Mesendoderm (in vitro differentiated cells): ENCODE results near the gene PAFAH2. TPM values are rescaled to one million over a fixed set of nuclear protein-coding genes. Genes with fewer than 3 reads are reported as not detected.

Source experiments
- DNase-seq: peaks from one replicate; pipeline ENCODE4 v3.0.0; 2013
- H2AK5ac ChIP-seq: 2 replicates; pipeline ENCODE4 v1.6.1; 2013; ENCODE audit warnings: low read length, inconsistent platforms
- H2BK120ac ChIP-seq: 2 replicates; pipeline ENCODE4 v1.6.1; 2013; ENCODE audit warnings: low read depth, mild to moderate bottlenecking, low read length, moderate library complexity, mixed read lengths
- H2BK15ac ChIP-seq: replicated peaks from 2 replicates; pipeline ENCODE4 v1.6.1; 2013; ENCODE audit warnings: low read depth, mild to moderate bottlenecking, moderate library complexity
- H2BK5ac ChIP-seq: 2 replicates; pipeline ENCODE4 v1.6.1; 2013; ENCODE audit warnings: low read length, inconsistent platforms
- H3K18ac ChIP-seq: 2 replicates; pipeline ENCODE4 v1.6.1; 2013; ENCODE audit warnings: mild to moderate bottlenecking, low read length, mixed read lengths
- H3K23ac ChIP-seq: one replicate; pipeline ENCODE4 v1.6.1; 2013; ENCODE audit warnings: low read length
- H3K27ac ChIP-seq: 2 replicates; pipeline ENCODE4 v1.5.1; 2013; ENCODE audit warnings: low read depth, mild to moderate bottlenecking, inconsistent platforms, low read length, moderate library complexity
- H3K27me3 ChIP-seq: 2 replicates; pipeline ENCODE4 v1.6.1; 2013; ENCODE audit warnings: low read length, control low read depth, mild to moderate bottlenecking, inconsistent platforms; ENCODE audit not compliant: insufficient read depth, poor library complexity
- H3K36me3 ChIP-seq: 2 replicates; pipeline ENCODE4 v1.6.1; 2013; ENCODE audit warnings: low read length, inconsistent platforms; ENCODE audit not compliant: control insufficient read depth, insufficient read depth
- H3K4ac ChIP-seq: one replicate; pipeline ENCODE4 v1.6.1; 2013; ENCODE audit warnings: low read depth, mild to moderate bottlenecking, low read length, moderate library complexity
- H3K4me1 ChIP-seq: 2 replicates; pipeline ENCODE4 v1.6.1; 2013; ENCODE audit warnings: low read depth, low read length, inconsistent platforms; ENCODE audit not compliant: control insufficient read depth
- H3K4me2 ChIP-seq: 2 replicates; pipeline ENCODE4 v1.6.1; 2013; ENCODE audit warnings: low read length
- H3K4me3 ChIP-seq: 2 replicates; pipeline ENCODE4 v1.5.1; 2013; ENCODE audit warnings: mild to moderate bottlenecking, low read length
- H3K56ac ChIP-seq: one replicate; pipeline ENCODE4 v1.6.1; 2013; ENCODE audit warnings: low read length
- H3K79me1 ChIP-seq: 2 replicates; pipeline ENCODE4 v1.6.1; 2013; ENCODE audit warnings: low read length, inconsistent platforms
- H3K79me2 ChIP-seq: 2 replicates; pipeline ENCODE4 v1.6.1; 2013; ENCODE audit warnings: mild to moderate bottlenecking, low read length; ENCODE audit not compliant: control insufficient read depth, insufficient read depth
- H3K9ac ChIP-seq: 2 replicates; pipeline ENCODE4 v1.6.1; 2013; ENCODE audit warnings: low read length, inconsistent platforms
- H4K5ac ChIP-seq: one replicate; pipeline ENCODE4 v1.6.1; 2013; ENCODE audit warnings: low read length
- H4K8ac ChIP-seq: one replicate; pipeline ENCODE4 v1.6.1; 2013; ENCODE audit warnings: low read depth, mild to moderate bottlenecking, control low read depth, low read length, moderate library complexity
- WGBS: extraction: QIAGEN DNeasy Blood & Tissue Kit; methylation state at CpG from one replicate; pipeline ENCODE4 v1.1.7; 2013; ENCODE audit warnings: low lambda C conversion rate, missing lambda C conversion rate; ENCODE audit not compliant: insufficient coverage; ENCODE audit errors: extremely low coverage; 5-methylcytosine and 5-hydroxymethylcytosine counted together
- polyA plus RNA-seq, 2 experiments: library from polyadenylated mRNA; stranded (reverse); fragments of 200-250 nt; gene quantifications; one replicate each; pipeline ENCODE4 v1.2.3, GENCODE V29; 2013

Gene PAFAH2
- polyA plus RNA-seq (2013, experiment 1 of 2) = 4.6 TPM
- polyA plus RNA-seq (2013, experiment 2 of 2) = 4.5 TPM

- Histone ChIP-seq H3K4ac (peak within 1 kb of the TSS; percentile 82), H3K4me1 (peaks cover 8% of the 10 kb centered on the region), H3K27ac (peak within 1 kb of the TSS; percentile 7), H2BK120ac (peak within 1 kb of the TSS; percentile 90), H3K79me1 (no peaks in the 10 kb centered on the region), H3K9ac (peak within 1 kb of the TSS; percentile 89), H2BK5ac (peak within 1 kb of the TSS; percentile 18), H4K5ac (no peak within 1 kb of the TSS), H3K79me2 (no peaks in the 10 kb centered on the region), H3K4me3 (peak within 1 kb of the TSS; percentile 64), H2BK15ac (no peak within 1 kb of the TSS), H3K56ac (peak within 1 kb of the TSS; percentile 88), H3K27me3 (no peaks in the 10 kb centered on the region), H3K36me3 (no peaks in the 10 kb centered on the region), H3K23ac (peak within 1 kb of the TSS; percentile 0), H2AK5ac (no peak within 1 kb of the TSS), H4K8ac (peak within 1 kb of the TSS; percentile 30), H3K4me2 (peak within 1 kb of the TSS; percentile 90), H3K18ac (peak within 1 kb of the TSS; percentile 33)
- no CpG with 5 or more reads among the region's 47 CpGs for WGBS
- peak; percentile 100 for DNase-seq
Observed at GRCh38 chr1:25997828-25998761, at the start of gene PAFAH2. Gene PAFAH2 (minus strand): TSS chr1:25998063. CDS start chr1:25990816, 7,247 bp downstream.

GRCh38 chr1:26047278-26047874 lies 49.5 kb upstream of the PAFAH2 start:
- no CpG with 5 or more reads among the region's 7 CpGs for WGBS

GRCh38 chr1:26046246-26047095 lies 48.6 kb upstream of the PAFAH2 start:
- H3K79me2 ChIP-seq = no peaks in the 10 kb centered on the region
- H3K79me1 ChIP-seq = no peaks in the 10 kb centered on the region
- no peak overlapping the region for H3K4ac ChIP-seq
- H3K27me3 ChIP-seq = peaks cover 25% of the 10 kb centered on the region
- H3K4me2 ChIP-seq = peak overlapping the region; percentile 30
- H3K4me3 ChIP-seq = no peak overlapping the region
- no peak for DNase-seq
- peak overlapping the region; percentile 11 for H3K18ac ChIP-seq
- no peak overlapping the region for H2BK120ac ChIP-seq
- no CpG with 5 or more reads among the region's 57 CpGs for WGBS
- H2AK5ac ChIP-seq = no peak overlapping the region
- no peak overlapping the region for H4K8ac ChIP-seq
- H4K5ac ChIP-seq = no peak overlapping the region
- H3K27ac ChIP-seq = no peak overlapping the region
- peak overlapping the region; percentile 69 for H3K56ac ChIP-seq
- H2BK5ac ChIP-seq = no peak overlapping the region
- H3K4me1 ChIP-seq = no peaks in the 10 kb centered on the region
- no peak overlapping the region for H3K23ac ChIP-seq
- no peaks in the 10 kb centered on the region for H3K36me3 ChIP-seq
- no peak overlapping the region for H2BK15ac ChIP-seq
- H3K9ac ChIP-seq = no peak overlapping the region

More at GRCh38 chr1:26047278-26047874, 49.5 kb upstream of the PAFAH2 start:
- Histone ChIP-seq H2BK120ac (no peak overlapping the region), H3K27me3 (peaks cover 25% of the 10 kb centered on the region), H3K4me2 (no peak overlapping the region), H3K56ac (no peak overlapping the region), H3K18ac (no peak overlapping the region), H2BK5ac (no peak overlapping the region), H3K9ac (no peak overlapping the region), H4K5ac (no peak overlapping the region), H4K8ac (no peak overlapping the region), H3K23ac (no peak overlapping the region), H3K79me2 (no peaks in the 10 kb centered on the region), H2BK15ac (no peak overlapping the region), H3K36me3 (no peaks in the 10 kb centered on the region), H3K79me1 (no peaks in the 10 kb centered on the region), H3K4me3 (no peak overlapping the region), H3K27ac (no peak overlapping the region), H2AK5ac (no peak overlapping the region), H3K4me1 (no peaks in the 10 kb centered on the region), H3K4ac (no peak overlapping the region)
- no peak for DNase-seq

- no CpG with 5 or more reads among the region's 62 CpGs for WGBS
- no peak for DNase-seq
- no peaks in the 10 kb centered on the region for H3K79me1 ChIP-seq
Observed at GRCh38 chr1:26045722-26046245, 47.9 kb upstream of the PAFAH2 start, which contains the start of gene SLC30A2. Gene SLC30A2 (minus strand): TSS chr1:26046118. CDS start chr1:26045896, 222 bp downstream.

GRCh38 chr1:26044971-26045721 lies 47.3 kb upstream of the PAFAH2 start:
- no peak overlapping the region for H3K4me3 ChIP-seq
- H3K18ac ChIP-seq = no peak overlapping the region
- H3K27ac ChIP-seq = no peak overlapping the region
- peak; percentile 13 for DNase-seq
- no peak overlapping the region for H4K5ac ChIP-seq
- no peak overlapping the region for H4K8ac ChIP-seq
- no peak overlapping the region for H2BK5ac ChIP-seq
- peak overlapping the region; percentile 30 for H3K4me2 ChIP-seq
- no peaks in the 10 kb centered on the region for H3K79me1 ChIP-seq
- no peak overlapping the region for H2BK120ac ChIP-seq
- no CpG with 5 or more reads among the region's 29 CpGs for WGBS
- H3K27me3 ChIP-seq = peaks cover 25% of the 10 kb centered on the region
- no peaks in the 10 kb centered on the region for H3K4me1 ChIP-seq
- peak overlapping the region; percentile 45 for H3K9ac ChIP-seq
- peak overlapping the region; percentile 31 for H3K23ac ChIP-seq
- no peak overlapping the region for H2BK15ac ChIP-seq
- H3K36me3 ChIP-seq = no peaks in the 10 kb centered on the region
- no peak overlapping the region for H3K4ac ChIP-seq
- no peak overlapping the region for H2AK5ac ChIP-seq
- H3K56ac ChIP-seq = peak overlapping the region; percentile 65
- H3K79me2 ChIP-seq = no peaks in the 10 kb centered on the region

More at GRCh38 chr1:26045722-26046245, 47.9 kb upstream of the PAFAH2 start, which contains the start of gene SLC30A2:
- Histone ChIP-seq H3K27me3 (peaks cover 25% of the 10 kb centered on the region), H4K8ac (no peak within 1 kb of the TSS), H3K23ac (peak within 1 kb of the TSS; percentile 31), H3K36me3 (no peaks in the 10 kb centered on the region), H3K27ac (no peak within 1 kb of the TSS), H3K4me3 (no peak within 1 kb of the TSS), H3K4ac (no peak within 1 kb of the TSS), H3K4me2 (peak within 1 kb of the TSS; percentile 30), H3K79me2 (no peaks in the 10 kb centered on the region), H3K4me1 (no peaks in the 10 kb centered on the region), H3K18ac (peak within 1 kb of the TSS; percentile 11), H3K56ac (peak within 1 kb of the TSS; percentile 69), H4K5ac (no peak within 1 kb of the TSS), H2BK120ac (no peak within 1 kb of the TSS), H2BK5ac (no peak within 1 kb of the TSS), H2AK5ac (no peak within 1 kb of the TSS), H2BK15ac (no peak within 1 kb of the TSS), H3K9ac (peak within 1 kb of the TSS; percentile 45)
